ENCODE results near the gene ADAM21. TPM values are rescaled to one million over a fixed set of nuclear protein-coding genes. Genes with fewer than 3 reads are reported as not detected.
"Not testable (repeated sequence)": the region's sequence is repeated elsewhere in the genome, so short reads cannot be mapped to it uniquely, and the experiment has no call there.

The ADAM21 gene
- total RNA-seq, 1 experiment from 2014 or later, result 0.03 TPM

GRCh38 chr14:70454731-70455130, 2.8 kb downstream of the ADAM21 start:
- H3K27me3 ChIP-seq (ENCODE audit: control insufficient read depth, insufficient read depth, low read length), result no peaks in the 10 kb centered on the region
- DNase-seq, result no peak
- H3K4me3 ChIP-seq (ENCODE audit: insufficient read depth, low read depth, low read length), result no peak overlapping the region
- H3K36me3 ChIP-seq (replicated peaks; ENCODE audit: control insufficient read depth, insufficient read depth, low read length), result no peaks in the 10 kb centered on the region

GRCh38 chr14:70468731-70469130, 16.8 kb downstream of the ADAM21 start:
- Histone ChIP-seq H3K4me3 (ENCODE audit: insufficient read depth, low read depth, low read length) (no peak overlapping the region), H3K36me3 (replicated peaks; ENCODE audit: control insufficient read depth, insufficient read depth, low read length) (no peaks in the 10 kb centered on the region), H3K27me3 (ENCODE audit: control insufficient read depth, insufficient read depth, low read length) (no peaks in the 10 kb centered on the region)
- no peak for DNase-seq

- H3K36me3 ChIP-seq (replicated peaks; ENCODE audit: control insufficient read depth, insufficient read depth, low read length); H3K4me3 ChIP-seq (ENCODE audit: insufficient read depth, low read depth, low read length); H3K27me3 ChIP-seq (ENCODE audit: control insufficient read depth, insufficient read depth, low read length): not testable (repeated sequence)
- DNase-seq, result peak; percentile 33
Observed at GRCh38 chr14:70470863-70471563, 19.0 kb downstream of the ADAM21 start.

GRCh38 chr14:70472253-70473159, 20.5 kb downstream of the ADAM21 start:
- no peak for DNase-seq
- Histone ChIP-seq H3K27me3 (ENCODE audit: control insufficient read depth, insufficient read depth, low read length) (no peaks in the 10 kb centered on the region), H3K4me3 (ENCODE audit: insufficient read depth, low read depth, low read length) (no peak overlapping the region), H3K36me3 (replicated peaks; ENCODE audit: control insufficient read depth, insufficient read depth, low read length) (no peaks in the 10 kb centered on the region)

- no peaks in the 10 kb centered on the region for H3K36me3 ChIP-seq (replicated peaks; ENCODE audit: control insufficient read depth, insufficient read depth, low read length)
- no peak overlapping the region for H3K4me3 ChIP-seq (ENCODE audit: insufficient read depth, low read depth, low read length)
- H3K27me3 ChIP-seq (ENCODE audit: control insufficient read depth, insufficient read depth, low read length), result no peaks in the 10 kb centered on the region
- DNase-seq, result no peak
Observed at GRCh38 chr14:70473825-70474224, 21.9 kb downstream of the ADAM21 start.

- not testable (repeated sequence) for H3K36me3 ChIP-seq (replicated peaks; ENCODE audit: control insufficient read depth, insufficient read depth, low read length); DNase-seq; H3K4me3 ChIP-seq (ENCODE audit: insufficient read depth, low read depth, low read length); H3K27me3 ChIP-seq (ENCODE audit: control insufficient read depth, insufficient read depth, low read length)
Observed at GRCh38 chr14:70475459-70475858, 23.5 kb downstream of the ADAM21 start.

GRCh38 chr14:70477356-70478105, 25.6 kb downstream of the ADAM21 start:
- DNase-seq; H3K27me3 ChIP-seq (ENCODE audit: control insufficient read depth, insufficient read depth, low read length): not testable (repeated sequence)

GRCh38 chr14:70489579-70490200, 37.7 kb downstream of the ADAM21 start:
- no peaks in the 10 kb centered on the region for H3K36me3 ChIP-seq (replicated peaks; ENCODE audit: control insufficient read depth, insufficient read depth, low read length)
- DNase-seq, result no peak
- H3K27me3 ChIP-seq (ENCODE audit: control insufficient read depth, insufficient read depth, low read length), result no peaks in the 10 kb centered on the region
- no peak overlapping the region for H3K4me3 ChIP-seq (ENCODE audit: insufficient read depth, low read depth, low read length)

More at GRCh38 chr14:70477356-70478105, 25.6 kb downstream of the ADAM21 start:
- H3K4me3 ChIP-seq (ENCODE audit: insufficient read depth, low read depth, low read length); H3K36me3 ChIP-seq (replicated peaks; ENCODE audit: control insufficient read depth, insufficient read depth, low read length): not testable (repeated sequence)

- no peaks in the 10 kb centered on the region for H3K36me3 ChIP-seq (replicated peaks; ENCODE audit: control insufficient read depth, insufficient read depth, low read length)
- H3K4me3 ChIP-seq (ENCODE audit: insufficient read depth, low read depth, low read length), result no peak overlapping the region
- no peak for DNase-seq
- no peaks in the 10 kb centered on the region for H3K27me3 ChIP-seq (ENCODE audit: control insufficient read depth, insufficient read depth, low read length)
Observed at GRCh38 chr14:70498191-70498590, 46.2 kb downstream of the ADAM21 start.

Other genes with a start within 250 kb of the ADAM21 start
- 33.9 and 34.0 TPM in 2 replicates for gene COX16, start 92.5 kb upstream of the ADAM21 start, total RNA-seq (2014; rRNA removed; shearing (Covaris generic))
- gene SYNJ2BP, start 35.1 kb upstream of the ADAM21 start, total RNA-seq (2014; rRNA removed; shearing (Covaris generic)), result 14.5 and 16.8 TPM in 2 replicates
- 0.10 and 0.59 TPM in 2 replicates for gene ADAM20, start 82.8 kb downstream of the ADAM21 start, total RNA-seq (2014; rRNA removed; shearing (Covaris generic))
- 29.5 and 38.8 TPM in 2 replicates for gene MED6, start 148.5 kb downstream of the ADAM21 start, total RNA-seq (2014; rRNA removed; shearing (Covaris generic))
- gene TTC9, start 189.7 kb downstream of the ADAM21 start, total RNA-seq (2014; rRNA removed; shearing (Covaris generic)), result 12.1 and 14.9 TPM in 2 replicates

All from H7 (cell line).